Activated T-cell treated with anti-CD3 and anti-CD28 coated beads, Interleukin-2, amount 50 U/mL, for 72 hours (primary cell): ENCODE results near the gene TMEM38B. TPM values are rescaled to one million over a fixed set of nuclear protein-coding genes. Genes with fewer than 3 reads are reported as not detected.
"Not testable (repeated sequence)": the region's sequence is repeated elsewhere in the genome, so short reads cannot be mapped to it uniquely, and the experiment has no call there.

Experiments used
- ATAC-seq, 2 donors: fragments of 150-1000 bp; cut with Tn5 transposase; replicated peaks in 1 of 2; 2 replicates each; pipeline ENCODE4 v1.10.0; 2021; ENCODE audit warnings: moderate library complexity in 2 of 2, mild to moderate bottlenecking in 1 of 2
- DNase-seq, 2 donors: peaks; one replicate each; pipeline ENCODE4 v3.0.0; 2021 to 2022; ENCODE audit warnings: mixed read lengths in 1 of 2
- H3K27ac Mint-ChIP-seq: one replicate; pipeline ENCODE4 v1.8.0; 2022; ENCODE audit warnings: mild to moderate bottlenecking, moderate library complexity, mixed read lengths
- H3K27me3 Mint-ChIP-seq: one replicate; pipeline ENCODE4 v1.8.0; 2022; ENCODE audit warnings: low read depth, mixed read lengths
- H3K36me3 Mint-ChIP-seq, 2 donors: one replicate each; pipeline ENCODE4 v1.8.0; 2022; ENCODE audit warnings: mixed read lengths in 2 of 2, mild to moderate bottlenecking in 1 of 2; ENCODE audit not compliant: insufficient read depth in 2 of 2
- H3K4me1 Mint-ChIP-seq: one replicate; pipeline ENCODE4 v1.8.0; 2022; ENCODE audit warnings: low read depth, mixed read lengths
- H3K4me3 Mint-ChIP-seq, 2 donors: one replicate each; pipeline ENCODE4 v1.8.0; 2022; ENCODE audit warnings: mild to moderate bottlenecking in 2 of 2, mixed read lengths in 2 of 2, moderate library complexity in 2 of 2
- H3K9me3 Mint-ChIP-seq, 2 donors: one replicate each; pipeline ENCODE4 v1.8.0; 2022; ENCODE audit warnings: mixed read lengths in 2 of 2
- total RNA-seq, 2 donors: library from RNA; stranded (reverse); gene quantifications; one replicate each; pipeline ENCODE4 v1.2.3, GENCODE V29; 2022

The TMEM38B gene
- total RNA-seq, 2 donors from 2014 or later: 13.6 to 17.9 TPM

GRCh38 chr9:105694848-105695581, 674 bp downstream of the TMEM38B start:
- H3K27ac Mint-ChIP-seq: peak overlapping the region; percentile 55
- H3K4me1 Mint-ChIP-seq: peaks cover 30% of the 10 kb centered on the region
- DNase-seq (peak; percentile 57 to 67), ATAC-seq (peak; percentile 75 to 79)
- H3K36me3 Mint-ChIP-seq: no peaks in the 10 kb centered on the region
- H3K27me3 Mint-ChIP-seq: peaks cover 21% of the 10 kb centered on the region
- H3K4me3 Mint-ChIP-seq: peak overlapping the region; percentile 80 to 82
- H3K9me3 Mint-ChIP-seq: no peaks in the 10 kb centered on the region

- DNase-seq (no peak), ATAC-seq (no peak)
- peak overlapping the region in 1 of 2 donors; percentile 80 for H3K4me3 Mint-ChIP-seq
- no peaks in the 10 kb centered on the region for H3K36me3 Mint-ChIP-seq
- H3K9me3 Mint-ChIP-seq: no peaks in the 10 kb centered on the region
- peaks cover 35% of the 10 kb centered on the region for H3K4me1 Mint-ChIP-seq
- no peak overlapping the region for H3K27ac Mint-ChIP-seq
- H3K27me3 Mint-ChIP-seq: peaks cover 15% of the 10 kb centered on the region
Observed at GRCh38 chr9:105696219-105696793, 2.0 kb downstream of the TMEM38B start.

DNA sequence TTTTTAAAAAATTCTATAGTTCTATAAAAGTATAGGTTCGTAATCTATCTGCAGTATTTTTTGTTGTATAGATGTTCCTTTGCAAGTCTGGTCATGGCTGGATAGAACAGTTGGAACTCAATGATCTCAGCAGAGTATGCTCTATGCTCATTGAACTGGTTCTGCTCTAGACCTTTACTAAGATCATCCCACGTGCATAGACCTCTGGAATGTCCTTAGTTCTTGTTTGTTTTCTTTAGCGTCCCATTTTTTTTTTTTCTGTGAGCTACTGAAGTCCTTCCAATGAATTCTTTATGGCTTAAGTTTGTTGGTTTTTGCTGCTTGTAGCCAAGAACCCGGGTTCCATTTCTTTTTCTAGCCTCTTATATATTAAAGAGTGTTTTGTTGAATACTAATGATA, 3.5 kb downstream of the TMEM38B start:
- Mint-ChIP-seq H3K27ac (no peak overlapping the region), H3K4me3 (no peak overlapping the region), H3K27me3 (peaks cover 9% of the 10 kb centered on the region), H3K4me1 (peaks cover 35% of the 10 kb centered on the region), H3K9me3 (no peaks in the 10 kb centered on the region), H3K36me3 (no peaks in the 10 kb centered on the region)
- ATAC-seq: no peak
- no peak for DNase-seq

DNA sequence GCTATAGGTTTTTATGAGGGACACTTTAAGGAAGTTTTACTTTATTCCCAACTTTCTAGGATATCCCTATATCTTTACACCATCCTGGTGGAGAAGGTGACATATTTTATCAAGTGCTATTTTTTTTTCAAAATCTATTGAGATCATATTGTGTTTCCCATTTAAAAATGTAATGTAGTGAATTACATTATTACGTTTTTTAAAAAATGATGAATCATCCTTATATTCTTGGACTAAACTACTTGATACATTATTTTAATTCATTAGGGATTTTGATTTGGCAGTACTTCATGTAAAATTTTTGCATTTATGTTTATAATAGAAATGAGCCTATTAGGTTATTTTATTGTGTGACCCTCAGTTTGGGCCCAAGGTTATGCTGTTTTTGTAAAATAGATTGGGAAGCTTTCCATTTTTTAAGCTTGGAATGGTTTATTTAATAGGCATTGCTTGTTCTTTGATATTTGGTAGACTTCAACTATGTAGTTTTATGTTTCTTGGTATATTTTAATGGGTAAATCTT, 4.1 kb downstream of the TMEM38B start:
- H3K36me3 Mint-ChIP-seq: no peaks in the 10 kb centered on the region
- no peaks in the 10 kb centered on the region for H3K9me3 Mint-ChIP-seq
- DNase-seq: no peak
- peaks cover 6% of the 10 kb centered on the region for H3K27me3 Mint-ChIP-seq
- H3K4me3 Mint-ChIP-seq: no peak overlapping the region
- ATAC-seq: no peak
- H3K27ac Mint-ChIP-seq: no peak overlapping the region
- peaks cover 32% of the 10 kb centered on the region for H3K4me1 Mint-ChIP-seq

GRCh38 chr9:105700668-105701067, 6.3 kb downstream of the TMEM38B start:
- no peak overlapping the region for H3K27ac Mint-ChIP-seq
- H3K9me3 Mint-ChIP-seq: no peaks in the 10 kb centered on the region
- H3K4me1 Mint-ChIP-seq: peaks cover 18% of the 10 kb centered on the region
- DNase-seq (no peak), ATAC-seq (no peak)
- no peak overlapping the region for H3K4me3 Mint-ChIP-seq
- no peaks in the 10 kb centered on the region for H3K36me3 Mint-ChIP-seq
- H3K27me3 Mint-ChIP-seq: no peaks in the 10 kb centered on the region

- no peak for DNase-seq
- no peaks in the 10 kb centered on the region for H3K9me3 Mint-ChIP-seq
- ATAC-seq: no peak
- no peak overlapping the region for H3K27ac Mint-ChIP-seq
- H3K4me1 Mint-ChIP-seq: peaks cover 15% of the 10 kb centered on the region
- no peak overlapping the region for H3K4me3 Mint-ChIP-seq
- no peaks in the 10 kb centered on the region for H3K27me3 Mint-ChIP-seq
- H3K36me3 Mint-ChIP-seq: peaks cover 0 to 1% of the 10 kb centered on the region in 2 donors
Observed at GRCh38 chr9:105701145-105701544, 6.8 kb downstream of the TMEM38B start.

GRCh38 chr9:105702207-105702606, 7.9 kb downstream of the TMEM38B start:
- no peak for DNase-seq
- Mint-ChIP-seq H3K4me1 (peaks cover 13% of the 10 kb centered on the region), H3K36me3 (peaks cover 0 to 3% of the 10 kb centered on the region in 2 donors), H3K27ac (no peak overlapping the region), H3K27me3 (no peaks in the 10 kb centered on the region), H3K4me3 (no peak overlapping the region), H3K9me3 (no peaks in the 10 kb centered on the region)
- ATAC-seq: no peak

DNA sequence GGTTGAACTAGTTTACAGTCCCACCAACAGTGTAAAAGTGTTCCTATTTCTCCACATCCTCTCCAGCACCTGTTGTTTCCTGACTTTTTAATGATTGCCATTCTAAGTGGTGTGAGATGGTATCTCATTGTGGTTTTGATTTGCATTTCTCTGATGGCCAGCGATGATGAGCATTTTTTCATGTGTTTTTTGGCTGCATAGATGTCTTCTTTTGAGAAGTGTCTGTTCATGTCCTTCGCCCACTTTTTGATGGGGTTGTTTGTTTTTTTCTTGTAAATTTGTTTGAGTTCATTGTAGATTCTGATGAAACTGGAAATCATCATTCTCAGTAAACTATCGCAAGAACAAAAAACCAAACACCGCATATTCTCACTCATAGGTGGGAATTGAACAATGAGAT, 9.3 kb downstream of the TMEM38B start:
- H3K27ac Mint-ChIP-seq, H3K9me3 Mint-ChIP-seq: not testable (repeated sequence)

GRCh38 chr9:105706156-105706555, 11.8 kb downstream of the TMEM38B start:
- Mint-ChIP-seq H3K27ac (no peak overlapping the region), H3K36me3 (peaks cover 0 to 3% of the 10 kb centered on the region in 2 donors), H3K4me3 (no peak overlapping the region), H3K4me1 (no peaks in the 10 kb centered on the region), H3K9me3 (no peaks in the 10 kb centered on the region), H3K27me3 (no peaks in the 10 kb centered on the region)
- ATAC-seq (no peak), DNase-seq (no peak)

More for the DNA sequence above, 9.3 kb downstream of the TMEM38B start:
- H3K4me1 Mint-ChIP-seq, H3K36me3 Mint-ChIP-seq, DNase-seq, H3K27me3 Mint-ChIP-seq, ATAC-seq, H3K4me3 Mint-ChIP-seq: not testable (repeated sequence)

DNA sequence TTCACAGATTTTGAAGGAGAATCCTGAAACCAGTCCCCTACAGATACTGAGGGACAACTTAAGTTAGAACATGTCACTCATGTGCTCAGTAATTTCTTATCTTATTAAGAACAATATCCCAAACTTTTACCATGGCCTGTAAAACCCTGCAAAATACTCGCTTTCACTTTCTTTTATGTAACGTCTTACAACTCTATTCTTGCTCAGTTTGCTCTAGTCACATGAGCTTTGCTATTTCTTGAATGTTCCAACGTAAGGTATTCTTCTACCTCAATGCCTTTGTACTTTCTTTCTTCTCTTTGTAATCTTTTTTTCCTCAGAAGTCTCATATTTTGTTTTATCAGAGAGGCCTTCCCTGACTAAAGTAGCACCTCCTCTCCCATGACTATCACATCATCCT, 14.1 kb downstream of the TMEM38B start:
- ATAC-seq: no peak
- peak overlapping the region; percentile 87 for H3K27ac Mint-ChIP-seq
- H3K9me3 Mint-ChIP-seq: no peaks in the 10 kb centered on the region
- peak overlapping the region; percentile 32 to 93 for H3K4me3 Mint-ChIP-seq
- H3K36me3 Mint-ChIP-seq: peaks cover 0 to 3% of the 10 kb centered on the region in 2 donors
- H3K4me1 Mint-ChIP-seq: no peaks in the 10 kb centered on the region
- no peaks in the 10 kb centered on the region for H3K27me3 Mint-ChIP-seq
- no peak for DNase-seq

- DNase-seq (no peak), ATAC-seq (no peak)
- Mint-ChIP-seq H3K27me3 (no peaks in the 10 kb centered on the region), H3K36me3 (peaks cover 0 to 3% of the 10 kb centered on the region in 2 donors), H3K4me1 (no peaks in the 10 kb centered on the region), H3K27ac (no peak overlapping the region), H3K4me3 (no peak overlapping the region), H3K9me3 (no peaks in the 10 kb centered on the region)
Observed at GRCh38 chr9:105710638-105711037, 16.3 kb downstream of the TMEM38B start.

- no peaks in the 10 kb centered on the region for H3K9me3 Mint-ChIP-seq
- no peaks in the 10 kb centered on the region for H3K4me1 Mint-ChIP-seq
- no peak overlapping the region for H3K4me3 Mint-ChIP-seq
- no peak for DNase-seq
- no peaks in the 10 kb centered on the region for H3K27me3 Mint-ChIP-seq
- ATAC-seq: no peak
- no peak overlapping the region for H3K27ac Mint-ChIP-seq
- H3K36me3 Mint-ChIP-seq: no peaks in the 10 kb centered on the region
Observed at GRCh38 chr9:105711867-105712266, 17.5 kb downstream of the TMEM38B start.

DNA sequence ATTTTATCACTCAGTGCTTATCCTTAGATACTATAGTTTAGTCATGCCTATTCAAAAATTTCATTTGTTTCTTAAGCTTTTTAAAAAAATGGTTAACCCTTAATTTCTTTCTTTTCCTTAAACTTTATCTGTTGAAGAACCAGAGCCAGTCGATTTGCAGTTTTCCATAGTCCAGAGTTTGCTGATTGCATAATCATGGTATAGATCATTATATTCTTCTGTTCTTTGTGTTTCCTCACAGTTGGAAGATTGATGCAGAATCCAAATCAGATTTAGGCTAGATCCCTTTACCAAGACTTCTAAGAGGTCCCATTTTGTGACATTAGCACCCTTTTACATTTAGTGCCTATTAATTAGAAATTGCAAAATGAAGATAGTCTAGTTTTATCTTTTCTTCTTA, 18.0 kb downstream of the TMEM38B start:
- Mint-ChIP-seq H3K36me3 (no peaks in the 10 kb centered on the region), H3K27me3 (no peaks in the 10 kb centered on the region), H3K9me3 (no peaks in the 10 kb centered on the region), H3K27ac (no peak overlapping the region), H3K4me3 (no peak overlapping the region), H3K4me1 (no peaks in the 10 kb centered on the region)
- DNase-seq (no peak), ATAC-seq (no peak)
